ENCODE measurements around the gene IGFBPL1. TPM values are rescaled to one million over a fixed set of nuclear protein-coding genes. Genes with fewer than 3 reads are reported as not detected.

The IGFBPL1 gene
- total RNA-seq, 4 donors from 2014 or later: not detected

DNA sequence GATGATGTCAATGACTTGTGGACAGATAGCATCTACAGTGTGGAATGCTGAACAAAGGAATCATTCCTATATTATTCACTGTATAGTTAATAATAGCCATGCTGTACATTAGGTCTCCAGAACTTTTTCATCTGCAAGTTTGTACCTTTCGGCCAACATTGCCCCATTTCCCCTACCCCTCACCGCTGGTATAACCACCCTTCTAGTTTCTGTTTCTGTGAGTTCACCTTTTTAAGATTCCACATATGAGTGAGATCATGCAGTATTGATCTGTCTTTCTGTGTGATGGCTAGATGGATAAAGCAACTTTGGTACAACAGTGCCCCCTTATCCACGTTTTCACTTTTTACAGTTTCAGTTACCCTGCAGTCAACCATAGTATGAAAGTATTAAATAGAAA lies 50.6 kb downstream of the IGFBPL1 start:
- Histone ChIP-seq H3K4me3 (no peak overlapping the region), H3K4me1 (no peaks in the 10 kb centered on the region), H3K36me3 (no peaks in the 10 kb centered on the region), H3K9me3 (no peaks in the 10 kb centered on the region), H3K27me3 (no peaks in the 10 kb centered on the region), H3K27ac (no peak overlapping the region)
- TF ChIP-seq EP300 (IDR thresholded peaks at IDR 0.05) (no peak), POLR2A (IDR thresholded peaks at IDR 0.05) (no peak)
- 75% methylated on average over 3 of the region's 3 CpGs for WGBS
- no peak for DNase-seq (ENCODE audit: low spot score in 2 of 2)

- 54% methylated on average over 10 of the region's 10 CpGs for WGBS
- no peak for TF ChIP-seq POLR2A (IDR thresholded peaks at IDR 0.05)
- TF ChIP-seq, protein P1, sequence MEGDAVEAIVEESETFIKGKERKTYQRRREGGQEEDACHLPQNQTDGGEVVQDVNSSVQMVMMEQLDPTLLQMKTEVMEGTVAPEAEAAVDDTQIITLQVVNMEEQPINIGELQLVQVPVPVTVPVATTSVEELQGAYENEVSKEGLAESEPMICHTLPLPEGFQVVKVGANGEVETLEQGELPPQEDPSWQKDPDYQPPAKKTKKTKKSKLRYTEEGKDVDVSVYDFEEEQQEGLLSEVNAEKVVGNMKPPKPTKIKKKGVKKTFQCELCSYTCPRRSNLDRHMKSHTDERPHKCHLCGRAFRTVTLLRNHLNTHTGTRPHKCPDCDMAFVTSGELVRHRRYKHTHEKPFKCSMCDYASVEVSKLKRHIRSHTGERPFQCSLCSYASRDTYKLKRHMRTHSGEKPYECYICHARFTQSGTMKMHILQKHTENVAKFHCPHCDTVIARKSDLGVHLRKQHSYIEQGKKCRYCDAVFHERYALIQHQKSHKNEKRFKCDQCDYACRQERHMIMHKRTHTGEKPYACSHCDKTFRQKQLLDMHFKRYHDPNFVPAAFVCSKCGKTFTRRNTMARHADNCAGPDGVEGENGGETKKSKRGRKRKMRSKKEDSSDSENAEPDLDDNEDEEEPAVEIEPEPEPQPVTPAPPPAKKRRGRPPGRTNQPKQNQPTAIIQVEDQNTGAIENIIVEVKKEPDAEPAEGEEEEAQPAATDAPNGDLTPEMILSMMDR (IDR thresholded peaks at IDR 0.05): no peak
- no peak for TF ChIP-seq POLR2AphosphoS5 (IDR thresholded peaks at IDR 0.05)
- TF ChIP-seq EP300 (IDR thresholded peaks at IDR 0.05): no peak
- H3K27ac ChIP-seq: no peak overlapping the region
Observed at GRCh38 chr9:38372762-38373619, 51.3 kb downstream of the IGFBPL1 start.

DNA sequence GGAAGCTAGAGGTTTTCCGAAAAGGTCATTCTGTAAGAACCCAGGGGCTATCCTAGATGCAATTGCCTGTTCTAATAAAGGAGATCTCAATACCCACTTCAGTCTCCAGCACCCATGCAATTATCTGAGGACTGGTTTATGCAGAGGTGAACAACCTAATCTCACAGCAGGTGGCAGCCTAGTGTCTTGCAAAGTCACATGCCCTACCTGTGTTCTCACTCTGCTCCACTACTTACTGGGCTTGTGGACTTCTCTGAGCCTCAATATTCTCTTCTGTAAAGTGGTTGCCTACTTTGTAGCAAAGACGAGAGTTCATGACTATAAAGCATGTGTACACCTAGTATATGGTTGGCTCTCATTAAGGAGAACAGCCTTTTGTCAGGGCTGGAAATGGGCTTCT lies 52.8 kb downstream of the IGFBPL1 start:
- WGBS: 87% methylated on average over 2 of the region's 2 CpGs
- no peaks in the 10 kb centered on the region for H3K4me1 ChIP-seq
- no peaks in the 10 kb centered on the region for H3K27me3 ChIP-seq
- no peaks in the 10 kb centered on the region for H3K36me3 ChIP-seq
- TF ChIP-seq POLR2A (IDR thresholded peaks at IDR 0.05): no peak
- TF ChIP-seq, protein P1 (IDR thresholded peaks at IDR 0.05): peak in 1 of 2 donors; percentile 8
- H3K27ac ChIP-seq: no peak overlapping the region
- H3K4me3 ChIP-seq: no peak overlapping the region
- DNase-seq (ENCODE audit: low spot score in 2 of 2): peak in 1 of 2 donors; percentile 17
- H3K9me3 ChIP-seq: no peaks in the 10 kb centered on the region

More at GRCh38 chr9:38372762-38373619, 51.3 kb downstream of the IGFBPL1 start:
- Histone ChIP-seq H3K36me3 (no peaks in the 10 kb centered on the region), H3K4me3 (no peak overlapping the region), H3K4me1 (no peaks in the 10 kb centered on the region), H3K9me3 (no peaks in the 10 kb centered on the region), H3K27me3 (no peaks in the 10 kb centered on the region)
- peak in 1 of 2 donors; percentile 41 for DNase-seq (ENCODE audit: low spot score in 2 of 2)

DNA sequence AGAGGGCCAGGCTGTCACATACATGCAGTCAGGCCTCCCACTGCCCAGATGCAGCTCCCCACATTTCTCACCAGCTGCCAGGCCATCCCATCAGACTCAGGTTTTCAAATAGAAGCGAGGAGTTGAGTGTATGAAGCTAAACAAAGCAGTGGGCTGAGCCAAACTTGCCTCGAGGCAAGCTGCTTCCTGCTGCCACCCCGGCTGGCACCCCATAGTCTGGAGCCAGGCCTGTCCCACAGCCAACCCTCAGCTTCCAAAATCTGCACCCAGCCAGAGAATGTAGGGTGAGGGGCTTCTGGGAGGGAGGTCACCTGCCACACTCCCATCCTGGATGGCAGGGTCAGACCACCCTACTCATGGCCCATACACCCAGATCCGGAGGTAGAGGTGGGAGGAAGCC lies 54.1 kb downstream of the IGFBPL1 start:
- Histone ChIP-seq H3K4me1 (no peaks in the 10 kb centered on the region), H3K4me3 (no peak overlapping the region), H3K36me3 (no peaks in the 10 kb centered on the region), H3K27me3 (no peaks in the 10 kb centered on the region), H3K9me3 (no peaks in the 10 kb centered on the region), H3K27ac (no peak overlapping the region)
- TF ChIP-seq, protein P1 (IDR thresholded peaks at IDR 0.05): no peak
- no peak for TF ChIP-seq POLR2AphosphoS5 (IDR thresholded peaks at IDR 0.05)
- no peak for TF ChIP-seq EP300 (IDR thresholded peaks at IDR 0.05)
- no peak for TF ChIP-seq POLR2A (IDR thresholded peaks at IDR 0.05)
- WGBS: 54% methylated on average over 4 of the region's 4 CpGs
- DNase-seq (ENCODE audit: low spot score in 2 of 2): peak; percentile 31 to 52

- H3K9me3 ChIP-seq: no peaks in the 10 kb centered on the region
- 67% methylated on average over 2 of the region's 2 CpGs for WGBS
- no peak overlapping the region for H3K27ac ChIP-seq
- TF ChIP-seq EP300 (IDR thresholded peaks at IDR 0.05) (no peak), POLR2A (IDR thresholded peaks at IDR 0.05) (no peak), POLR2AphosphoS5 (IDR thresholded peaks at IDR 0.05) (no peak)
- TF ChIP-seq, protein P1 (IDR thresholded peaks at IDR 0.05): no peak
- DNase-seq (ENCODE audit: low spot score in 2 of 2): no peak
- H3K4me3 ChIP-seq: no peak overlapping the region
- H3K4me1 ChIP-seq: no peaks in the 10 kb centered on the region
- H3K27me3 ChIP-seq: no peaks in the 10 kb centered on the region
- no peaks in the 10 kb centered on the region for H3K36me3 ChIP-seq
Observed at GRCh38 chr9:38368731-38369130, 55.5 kb downstream of the IGFBPL1 start.

Data from suprapubic skin (tissue), 4 donors.